Measurements from ENCODE around the gene HOOK1. TPM values are rescaled to one million over a fixed set of nuclear protein-coding genes. Genes with fewer than 3 reads are reported as not detected.

Gene HOOK1
- total and polyA plus RNA-seq, 2 of the 13 experiments (the other 11 are each of a cell fraction or from before 2014, with no cell fraction given), result 11.3 to 24.2 TPM

DNA sequence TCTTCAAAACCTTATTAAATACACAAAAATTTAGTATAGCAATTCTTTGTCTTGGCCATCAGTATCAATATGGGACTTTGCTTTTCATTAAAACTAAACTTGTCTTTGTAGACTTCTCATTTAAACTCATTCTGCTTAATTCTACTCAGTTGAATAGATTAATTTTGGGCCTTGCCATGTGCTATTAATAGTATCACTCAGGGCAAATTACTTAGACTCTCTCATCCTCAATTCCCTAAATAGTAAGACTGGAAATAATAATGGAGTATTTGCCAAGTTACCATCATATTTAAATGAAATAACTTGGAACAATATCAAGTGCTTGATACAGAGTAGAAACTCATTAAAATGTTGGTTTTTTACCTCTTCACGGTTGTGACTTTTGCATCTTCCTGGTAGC lies 13.4 kb downstream of the HOOK1 start:
- ATAC-seq (no peak), FAIRE-seq (no peak), DNase-seq (ENCODE audit: low spot score) (no peak)
- Histone ChIP-seq H3K27me3 (ENCODE audit: control insufficient read depth in 1 of 2, insufficient read depth in 2 of 2, low read length in 2 of 2) (no peaks in the 10 kb centered on the region), H3K4me1 (ENCODE audit: insufficient read depth, low read length) (no peaks in the 10 kb centered on the region), H2AFZ (ENCODE audit: low read length) (no peak overlapping the region), H3K4me3 (replicated peaks in 1 of 3; ENCODE audit: insufficient read depth in 1 of 3, low read depth in 2 of 3, low read length in 3 of 3) (no peak overlapping the region), H3K4me2 (ENCODE audit: low read depth, low read length) (no peak overlapping the region), H3K9me3 (ENCODE audit: low read length) (no peaks in the 10 kb centered on the region), H3K79me2 (ENCODE audit: insufficient read depth, low read length) (no peaks in the 10 kb centered on the region), H3K36me3 (replicated peaks in 1 of 2; ENCODE audit: control insufficient read depth in 1 of 2, insufficient read depth in 2 of 2, low read length in 2 of 2) (peaks cover 2 to 30% of the 10 kb centered on the region in 2 experiments; a peak in 3 of 5 replicates), H3K9ac (ENCODE audit: insufficient read depth, low read depth, low read length) (no peak overlapping the region), H3K27ac (ENCODE audit: extremely low read length, insufficient read depth, low read length) (no peak overlapping the region), H4K20me1 (ENCODE audit: insufficient read depth, low read length) (no peaks in the 10 kb centered on the region)
- ChIA-PET POLR2A (no interaction called here), CTCF (ENCODE audit: low intra/inter-chr PET ratio, low total read pairs) (no interaction called here)
- in situ Hi-C loops (cut with HindIII; ENCODE audit: extremely low pct_ligation_motif_present, low pct_unique_long_range_greater_than_20kb) (no loop called here), intact Hi-C loops (cut with micrococcal nuclease; ENCODE audit: unreplicated experiment) (no loop called here)
- BruUV-seq (replicated peaks), result no TSS peak
- TF ChIP-seq RNF2 (conservative IDR thresholded peaks at IDR 0.05; ENCODE audit: low read depth) (no peak), ZFP41 (CRISPR knock-in tag; IDR thresholded peaks at IDR 0.05; ENCODE audit: borderline replicate concordance) (no peak), GATAD2A (CRISPR knock-in tag; IDR thresholded peaks at IDR 0.05) (no peak), ZNF550 (CRISPR knock-in tag; IDR thresholded peaks at IDR 0.05; ENCODE audit: borderline replicate concordance) (no peak), ZNF841 (CRISPR knock-in tag; IDR thresholded peaks at IDR 0.05; ENCODE audit: borderline replicate concordance) (no peak), ZNF891 (CRISPR knock-in tag; IDR thresholded peaks at IDR 0.05) (no peak), POLR2AphosphoS5 (IDR thresholded peaks at IDR 0.05; ENCODE audit: low read depth, low read length) (no peak)
- TF ChIP-seq, protein P1, sequence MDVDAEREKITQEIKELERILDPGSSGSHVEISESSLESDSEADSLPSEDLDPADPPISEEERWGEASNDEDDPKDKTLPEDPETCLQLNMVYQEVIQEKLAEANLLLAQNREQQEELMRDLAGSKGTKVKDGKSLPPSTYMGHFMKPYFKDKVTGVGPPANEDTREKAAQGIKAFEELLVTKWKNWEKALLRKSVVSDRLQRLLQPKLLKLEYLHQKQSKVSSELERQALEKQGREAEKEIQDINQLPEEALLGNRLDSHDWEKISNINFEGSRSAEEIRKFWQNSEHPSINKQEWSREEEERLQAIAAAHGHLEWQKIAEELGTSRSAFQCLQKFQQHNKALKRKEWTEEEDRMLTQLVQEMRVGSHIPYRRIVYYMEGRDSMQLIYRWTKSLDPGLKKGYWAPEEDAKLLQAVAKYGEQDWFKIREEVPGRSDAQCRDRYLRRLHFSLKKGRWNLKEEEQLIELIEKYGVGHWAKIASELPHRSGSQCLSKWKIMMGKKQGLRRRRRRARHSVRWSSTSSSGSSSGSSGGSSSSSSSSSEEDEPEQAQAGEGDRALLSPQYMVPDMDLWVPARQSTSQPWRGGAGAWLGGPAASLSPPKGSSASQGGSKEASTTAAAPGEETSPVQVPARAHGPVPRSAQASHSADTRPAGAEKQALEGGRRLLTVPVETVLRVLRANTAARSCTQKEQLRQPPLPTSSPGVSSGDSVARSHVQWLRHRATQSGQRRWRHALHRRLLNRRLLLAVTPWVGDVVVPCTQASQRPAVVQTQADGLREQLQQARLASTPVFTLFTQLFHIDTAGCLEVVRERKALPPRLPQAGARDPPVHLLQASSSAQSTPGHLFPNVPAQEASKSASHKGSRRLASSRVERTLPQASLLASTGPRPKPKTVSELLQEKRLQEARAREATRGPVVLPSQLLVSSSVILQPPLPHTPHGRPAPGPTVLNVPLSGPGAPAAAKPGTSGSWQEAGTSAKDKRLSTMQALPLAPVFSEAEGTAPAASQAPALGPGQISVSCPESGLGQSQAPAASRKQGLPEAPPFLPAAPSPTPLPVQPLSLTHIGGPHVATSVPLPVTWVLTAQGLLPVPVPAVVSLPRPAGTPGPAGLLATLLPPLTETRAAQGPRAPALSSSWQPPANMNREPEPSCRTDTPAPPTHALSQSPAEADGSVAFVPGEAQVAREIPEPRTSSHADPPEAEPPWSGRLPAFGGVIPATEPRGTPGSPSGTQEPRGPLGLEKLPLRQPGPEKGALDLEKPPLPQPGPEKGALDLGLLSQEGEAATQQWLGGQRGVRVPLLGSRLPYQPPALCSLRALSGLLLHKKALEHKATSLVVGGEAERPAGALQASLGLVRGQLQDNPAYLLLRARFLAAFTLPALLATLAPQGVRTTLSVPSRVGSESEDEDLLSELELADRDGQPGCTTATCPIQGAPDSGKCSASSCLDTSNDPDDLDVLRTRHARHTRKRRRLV (CRISPR knock-in tag; IDR thresholded peaks at IDR 0.05), result no peak
- TF ChIP-seq, protein P2, sequence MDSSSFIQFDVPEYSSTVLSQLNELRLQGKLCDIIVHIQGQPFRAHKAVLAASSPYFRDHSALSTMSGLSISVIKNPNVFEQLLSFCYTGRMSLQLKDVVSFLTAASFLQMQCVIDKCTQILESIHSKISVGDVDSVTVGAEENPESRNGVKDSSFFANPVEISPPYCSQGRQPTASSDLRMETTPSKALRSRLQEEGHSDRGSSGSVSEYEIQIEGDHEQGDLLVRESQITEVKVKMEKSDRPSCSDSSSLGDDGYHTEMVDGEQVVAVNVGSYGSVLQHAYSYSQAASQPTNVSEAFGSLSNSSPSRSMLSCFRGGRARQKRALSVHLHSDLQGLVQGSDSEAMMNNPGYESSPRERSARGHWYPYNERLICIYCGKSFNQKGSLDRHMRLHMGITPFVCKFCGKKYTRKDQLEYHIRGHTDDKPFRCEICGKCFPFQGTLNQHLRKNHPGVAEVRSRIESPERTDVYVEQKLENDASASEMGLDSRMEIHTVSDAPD (CRISPR knock-in tag; IDR thresholded peaks at IDR 0.05), result no peak
- 98% methylated on average over 1 of the region's 1 CpG for WGBS (ENCODE audit: low lambda C conversion rate)

Measured in HepG2 (cell line).